GM10248 (cell line): Measurements from ENCODE around the gene SMYD3.

Experiments
- CTCF ChIA-PET: fragments of 300-600 bp; sonication (Branson Sonifier 250); formaldehyde crosslinking; extraction: SDS; loops from one replicate; lab custom pipeline; 2021; ENCODE audit warnings: antibody characterized with exemption; lab: Yijun Ruan, JAX
- POLR2A ChIA-PET: fragments of 350-650 bp; sonication (Branson Sonifier 250); formaldehyde crosslinking; extraction: SDS; loops from one replicate; lab custom pipeline; 2020; ENCODE audit warnings: antibody characterized with exemption; lab: Yijun Ruan, JAX
- DNase-seq: peaks from one replicate; pipeline ENCODE4 v3.0.0; 2012; ENCODE audit errors: extremely low spot score
- TF ChIP-seq, protein P1 (sequence below): IDR thresholded peaks from 2 replicates; pipeline ENCODE4 v1.5.1; 2012; ENCODE audit warnings: mild to moderate bottlenecking, low read depth; ENCODE audit errors: extremely low read depth, missing control alignments, control extremely low read depth

The SMYD3 gene

DNA sequence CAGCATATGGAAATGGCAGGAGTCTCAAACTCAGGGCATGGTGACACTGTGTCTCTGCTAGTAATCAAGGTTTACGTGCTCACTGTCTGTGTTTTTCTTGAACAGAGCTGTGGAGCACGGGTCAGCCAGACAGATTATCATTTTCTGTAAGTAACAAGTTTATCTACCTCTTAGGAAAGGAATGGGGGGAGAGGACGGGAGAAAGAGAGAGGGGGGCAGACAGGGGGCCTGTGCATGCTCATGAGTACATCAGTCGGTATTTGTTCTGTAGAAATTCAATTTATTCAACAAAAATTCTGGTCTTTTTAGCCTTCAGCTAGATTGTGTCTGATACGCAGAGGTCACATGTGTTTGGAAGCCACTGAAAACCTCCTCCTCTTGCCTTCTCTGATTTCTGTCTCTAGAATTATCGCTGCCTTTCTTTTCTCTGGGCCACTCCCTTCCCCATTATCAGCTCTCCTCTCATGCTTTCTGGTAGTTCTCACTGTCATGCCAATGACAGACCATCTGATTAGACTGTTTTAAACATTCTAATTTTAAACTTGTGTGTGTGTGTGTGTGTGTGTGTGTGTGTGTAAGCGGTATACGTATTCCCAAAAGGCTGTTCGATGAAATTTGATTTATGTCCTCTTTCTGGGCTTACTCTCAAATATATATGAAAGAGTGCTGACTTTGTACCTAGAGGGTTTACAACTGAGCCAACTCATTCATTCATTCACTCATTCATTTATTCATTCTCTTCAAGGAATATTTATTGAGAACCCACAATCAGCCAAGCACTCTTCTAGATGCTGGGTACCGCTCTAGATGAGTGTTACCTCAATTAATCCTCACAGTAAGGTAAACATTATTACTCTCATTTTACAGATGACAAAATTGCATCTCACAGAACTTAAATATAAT lies 715.4 kb downstream of the SMYD3 start:
- CTCF ChIA-PET: interaction anchor here (2.5 kb wide), 1 partner anchor 11 kb away, joined by 7 read pairs; no protein-coding TSS in a partner anchor
- DNase-seq: no peak
- TF ChIP-seq, protein P1, sequence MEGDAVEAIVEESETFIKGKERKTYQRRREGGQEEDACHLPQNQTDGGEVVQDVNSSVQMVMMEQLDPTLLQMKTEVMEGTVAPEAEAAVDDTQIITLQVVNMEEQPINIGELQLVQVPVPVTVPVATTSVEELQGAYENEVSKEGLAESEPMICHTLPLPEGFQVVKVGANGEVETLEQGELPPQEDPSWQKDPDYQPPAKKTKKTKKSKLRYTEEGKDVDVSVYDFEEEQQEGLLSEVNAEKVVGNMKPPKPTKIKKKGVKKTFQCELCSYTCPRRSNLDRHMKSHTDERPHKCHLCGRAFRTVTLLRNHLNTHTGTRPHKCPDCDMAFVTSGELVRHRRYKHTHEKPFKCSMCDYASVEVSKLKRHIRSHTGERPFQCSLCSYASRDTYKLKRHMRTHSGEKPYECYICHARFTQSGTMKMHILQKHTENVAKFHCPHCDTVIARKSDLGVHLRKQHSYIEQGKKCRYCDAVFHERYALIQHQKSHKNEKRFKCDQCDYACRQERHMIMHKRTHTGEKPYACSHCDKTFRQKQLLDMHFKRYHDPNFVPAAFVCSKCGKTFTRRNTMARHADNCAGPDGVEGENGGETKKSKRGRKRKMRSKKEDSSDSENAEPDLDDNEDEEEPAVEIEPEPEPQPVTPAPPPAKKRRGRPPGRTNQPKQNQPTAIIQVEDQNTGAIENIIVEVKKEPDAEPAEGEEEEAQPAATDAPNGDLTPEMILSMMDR: no peak
- POLR2A ChIA-PET: no interaction called here

DNA sequence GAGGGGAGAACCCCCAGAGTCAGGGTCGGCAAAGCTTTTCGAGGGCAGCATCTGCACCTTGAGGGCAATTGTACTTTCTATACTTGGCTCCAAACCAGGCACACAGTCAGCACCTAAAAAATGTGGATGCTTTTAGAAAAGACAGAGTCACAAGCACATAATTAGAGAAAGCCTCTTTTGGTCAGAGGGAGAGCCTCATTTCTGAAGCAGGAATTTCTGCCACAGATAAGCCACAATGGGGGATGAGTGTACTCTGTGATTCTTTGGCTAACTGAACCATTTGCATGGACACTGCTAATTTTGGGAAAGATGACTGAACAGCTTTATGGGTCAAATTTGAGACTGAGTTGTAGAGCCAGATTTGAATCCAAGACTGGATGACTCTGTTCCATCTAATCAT lies 716.6 kb downstream of the SMYD3 start:
- no peak for DNase-seq
- ChIA-PET CTCF (interaction anchor here (1.2 to 2.5 kb wide), 4 partner anchors 9 to 20 kb away, joined by 3 to 8 read pairs (median 6); no protein-coding TSS in a partner anchor), POLR2A (no interaction called here)
- TF ChIP-seq, protein P1: no peak

DNA sequence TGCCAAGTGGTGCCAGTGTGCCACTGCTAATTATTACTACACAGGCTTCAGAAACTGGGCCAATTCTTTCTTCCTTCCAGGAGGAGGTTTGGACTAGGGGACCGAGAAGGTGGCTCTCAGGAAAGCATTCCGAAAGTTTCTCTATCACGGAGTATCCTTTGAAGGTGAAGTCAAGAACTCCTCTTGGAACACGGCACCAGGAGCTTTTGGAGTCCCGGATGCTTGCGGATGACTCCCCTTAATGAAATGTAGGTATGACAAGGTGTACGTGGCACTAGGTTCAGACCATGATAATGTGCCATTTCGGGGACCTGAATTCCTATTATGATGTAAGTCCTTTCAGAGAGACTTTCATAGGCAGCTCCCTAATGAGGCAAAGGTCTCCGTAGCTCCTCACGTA lies 718.2 kb downstream of the SMYD3 start:
- ChIA-PET CTCF (interaction anchor here (1.7 to 1.9 kb wide), 2 partner anchors 9 to 13 kb away, joined by 7 to 8 read pairs; no protein-coding TSS in a partner anchor), POLR2A (no interaction called here)
- DNase-seq: no peak
- TF ChIP-seq, protein P1: no peak

DNA sequence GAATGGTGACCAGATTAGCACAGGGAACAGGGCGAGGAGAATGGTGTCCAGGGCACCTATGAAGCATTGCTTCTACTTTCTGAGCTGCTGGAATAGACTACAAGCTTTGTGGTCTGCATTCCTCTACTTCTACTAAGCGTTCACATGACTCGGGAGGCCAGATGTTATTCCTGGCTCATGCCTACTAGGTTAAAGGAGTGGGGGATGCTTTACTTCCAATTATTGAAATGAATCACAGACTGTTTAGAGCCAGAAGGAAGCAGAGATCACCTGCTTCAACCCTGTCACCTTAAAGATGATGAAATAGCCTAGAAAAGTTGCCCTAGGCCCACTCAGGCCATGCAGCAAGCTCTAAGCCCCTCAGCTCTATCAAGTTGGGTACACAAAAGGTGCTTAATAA lies 718.8 kb downstream of the SMYD3 start:
- POLR2A ChIA-PET: no interaction called here
- CTCF ChIA-PET: interaction anchor here (1.9 kb wide), 1 partner anchor 10 kb away, joined by 7 read pairs; no protein-coding TSS in a partner anchor
- TF ChIP-seq, protein P1: no peak
- DNase-seq: no peak

DNA sequence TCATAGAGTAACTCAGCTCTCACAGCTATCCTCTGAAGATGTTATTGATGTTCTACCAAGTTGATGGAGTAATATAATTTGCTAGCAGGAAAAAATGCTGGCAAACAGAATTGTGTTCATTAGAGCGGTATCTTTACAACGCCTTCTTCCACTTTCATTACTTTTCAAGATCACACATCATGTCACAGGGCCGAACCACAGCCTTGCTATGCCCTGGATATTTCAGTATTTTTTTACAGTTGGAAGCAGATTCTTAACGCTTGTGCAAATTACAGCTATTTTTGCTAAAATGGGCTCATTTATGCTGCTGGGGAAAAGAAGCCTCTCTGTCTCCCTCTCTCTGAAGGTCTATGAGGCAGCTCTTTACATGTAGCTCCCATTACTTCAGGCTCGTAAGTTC lies 720.1 kb downstream of the SMYD3 start:
- no peak for DNase-seq
- TF ChIP-seq, protein P1: no peak
- ChIA-PET POLR2A (interaction anchor here (0.6 kb wide), 1 partner anchor 11 kb away, joined by 3 read pairs; no protein-coding TSS in a partner anchor), CTCF (interaction anchor here (0.7 to 1.6 kb wide), 3 partner anchors 11 to 21 kb away, joined by 3 read pairs; no protein-coding TSS in a partner anchor)

DNA sequence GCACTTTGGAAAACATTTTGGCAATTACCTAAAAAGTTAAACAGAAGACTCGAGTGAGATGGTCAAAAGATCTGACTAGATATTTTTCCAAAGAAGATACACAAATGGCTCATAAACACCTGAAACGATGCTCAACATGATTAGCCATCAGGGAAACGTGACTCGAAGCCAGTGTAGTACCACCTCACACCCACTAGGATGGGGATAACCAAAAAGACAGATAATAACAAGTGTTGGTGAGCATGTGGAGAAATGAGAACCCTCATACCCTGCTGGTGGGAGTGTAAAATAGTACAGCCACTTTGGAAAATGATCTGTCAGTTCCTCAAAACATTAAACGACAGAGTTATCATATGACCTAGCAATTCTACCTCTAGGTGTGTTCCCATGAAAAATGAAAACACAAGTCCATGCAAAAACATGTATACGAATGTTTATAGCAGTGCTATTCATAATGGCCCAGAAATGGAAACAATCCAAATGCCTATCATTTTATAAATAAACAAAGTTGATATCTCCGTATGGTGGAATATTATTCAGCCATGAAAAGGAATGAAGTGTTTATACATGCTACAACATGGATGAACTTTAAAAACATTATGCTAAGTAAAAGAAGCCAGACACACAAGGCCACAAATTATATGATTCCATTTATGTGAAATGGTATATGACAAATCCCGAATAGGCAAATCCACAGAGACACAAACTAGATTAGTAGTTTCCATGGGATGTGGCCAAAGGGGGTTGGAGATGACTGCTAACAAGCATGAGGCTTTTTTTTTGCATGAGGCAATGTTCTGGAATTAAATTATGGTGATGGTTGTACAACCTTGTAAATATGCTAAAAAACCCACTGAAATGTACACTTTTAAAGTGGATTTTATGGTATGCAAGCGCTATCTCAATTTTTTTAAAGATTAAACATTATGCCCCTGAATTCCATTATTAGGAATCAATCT lies 727.0 kb downstream of the SMYD3 start:
- ChIA-PET CTCF (interaction anchor here (1.6 kb wide), 1 partner anchor 18 kb away, joined by 4 read pairs; no protein-coding TSS in a partner anchor), POLR2A (no interaction called here)
- DNase-seq: no peak
- TF ChIP-seq, protein P1: no peak
